Brain microvascular endothelial cell (primary cell): ENCODE results near the gene DNAH11.
"Not testable (repeated sequence)": the region's sequence is repeated elsewhere in the genome, so short reads cannot be mapped to it uniquely, and the experiment has no call there.

ENCODE experiments used
- DNase-seq: peaks from one replicate; pipeline ENCODE4 v3.0.0-alpha.2; 2020
- H3K27ac ChIP-seq: fragments of 250-450 bp; sonication (Bioruptor Pico); 2 replicates; pipeline ENCODE4 v1.5.1; 2020; ENCODE audit warnings: mild to moderate bottlenecking, moderate library complexity
- H3K27me3 ChIP-seq: fragments of 250-450 bp; sonication (Bioruptor Pico); replicated peaks from 2 replicates; pipeline ENCODE4 v1.5.1; 2020; ENCODE audit warnings: mild to moderate bottlenecking
- H3K36me3 ChIP-seq: fragments of 250-450 bp; sonication (Bioruptor Pico); replicated peaks from 2 replicates; pipeline ENCODE4 v1.5.1; 2020; ENCODE audit warnings: mild to moderate bottlenecking
- H3K4me3 ChIP-seq: 2 replicates; pipeline ENCODE4 v1.5.1; 2011; ENCODE audit warnings: low read depth, mild to moderate bottlenecking, control low read depth, low read length, moderate library complexity
- CTCF ChIP-seq: IDR thresholded peaks from 2 replicates; pipeline ENCODE4 v1.5.1; 2011; ENCODE audit warnings: low read depth, mild to moderate bottlenecking, moderate library complexity, low read length, control low read depth, inconsistent platforms; ENCODE audit errors: missing control alignments
- in situ Hi-C: cut with HindIII; loops from 2 replicates; pipeline ENCODE4 v1.10.0; 2017; ENCODE audit warnings: low sequenced_read_pairs, low pct_ligation_motif_present

The DNAH11 gene

GRCh38 chr7:21927693-21928092 is 384.9 kb downstream of the DNAH11 start:
- Histone ChIP-seq H3K4me3 (no peak overlapping the region), H3K27me3 (no peaks in the 10 kb centered on the region), H3K36me3 (no peaks in the 10 kb centered on the region), H3K27ac (no peak overlapping the region)
- DNase-seq = no peak
- in situ Hi-C loops = no loop called here
- no peak for TF ChIP-seq CTCF

DNA sequence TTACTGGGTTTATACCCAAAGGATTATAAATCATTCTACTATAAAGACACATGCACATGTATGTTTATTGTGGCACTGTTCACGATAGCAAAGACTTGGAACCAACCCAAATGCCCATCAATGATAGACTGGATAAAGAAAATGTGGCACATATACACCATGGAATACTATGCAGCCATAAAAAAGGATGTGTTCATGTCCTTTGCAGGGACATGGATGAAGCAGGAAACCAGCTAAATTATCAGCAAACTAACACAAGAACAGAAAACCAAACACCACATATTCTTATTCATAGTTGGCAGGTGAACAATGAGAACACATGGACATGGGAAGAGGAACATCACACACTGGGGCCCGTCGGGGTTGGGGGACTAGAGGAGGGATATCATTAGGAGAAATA is 390.5 kb downstream of the DNAH11 start:
- H3K4me3 ChIP-seq, H3K36me3 ChIP-seq, H3K27ac ChIP-seq, in situ Hi-C loops, H3K27me3 ChIP-seq, DNase-seq: not testable (repeated sequence)

GRCh38 chr7:21934808-21935207 is 392.0 kb downstream of the DNAH11 start:
- DNase-seq = no peak
- H3K27ac ChIP-seq = no peak overlapping the region
- H3K4me3 ChIP-seq = no peak overlapping the region
- no peaks in the 10 kb centered on the region for H3K36me3 ChIP-seq
- no peak for TF ChIP-seq CTCF
- in situ Hi-C loops = no loop called here
- no peaks in the 10 kb centered on the region for H3K27me3 ChIP-seq

DNA sequence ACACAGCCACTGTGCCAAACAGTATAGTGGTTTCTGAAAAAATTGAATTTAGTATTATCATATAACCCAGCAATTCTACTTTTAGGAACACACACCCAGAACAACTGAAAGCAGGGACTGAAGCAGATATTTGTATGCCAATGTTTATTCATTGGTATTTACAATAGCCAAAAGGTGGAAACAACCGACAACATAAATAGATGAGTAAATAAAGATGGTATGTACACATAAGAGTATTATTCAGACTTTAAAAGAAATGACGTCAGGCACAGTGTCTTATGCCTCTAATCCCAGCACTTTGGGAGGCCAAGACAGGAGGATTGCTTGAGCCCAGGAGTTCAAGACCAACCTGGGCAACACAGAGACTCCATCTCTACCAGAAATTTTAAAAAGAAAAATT is 395.6 kb downstream of the DNAH11 start:
- no peak for TF ChIP-seq CTCF
- DNase-seq = no peak
- Histone ChIP-seq H3K27ac (no peak overlapping the region), H3K36me3 (no peaks in the 10 kb centered on the region), H3K4me3 (no peak overlapping the region), H3K27me3 (no peaks in the 10 kb centered on the region)
- in situ Hi-C loops = no loop called here

GRCh38 chr7:21939136-21939857 is 396.5 kb downstream of the DNAH11 start:
- no peak for TF ChIP-seq CTCF
- Histone ChIP-seq H3K36me3 (no peaks in the 10 kb centered on the region), H3K27me3 (no peaks in the 10 kb centered on the region), H3K4me3 (no peak overlapping the region), H3K27ac (no peak overlapping the region)
- in situ Hi-C loops = no loop called here
- DNase-seq = no peak

GRCh38 chr7:21939858-21940372 is 397.1 kb downstream of the DNAH11 start:
- Histone ChIP-seq H3K36me3 (no peaks in the 10 kb centered on the region), H3K27me3 (no peaks in the 10 kb centered on the region), H3K27ac (no peak overlapping the region), H3K4me3 (no peak overlapping the region)
- no peak for TF ChIP-seq CTCF
- no peak for DNase-seq
- in situ Hi-C loops = no loop called here
